Endothelial cell of umbilical vein (primary cell): ENCODE data around the gene IQGAP3. TPM values are rescaled to one million over a fixed set of nuclear protein-coding genes. Genes with fewer than 3 reads are reported as not detected.
"Not testable (repeated sequence)": the region's sequence is repeated elsewhere in the genome, so short reads cannot be mapped to it uniquely, and the experiment has no call there.

Experiments
- BruUV-seq: library from RNA; stranded (reverse); fragments of 400-500 nt; replicated peaks from 2 replicates; lab custom pipeline; 2021; lab: Mats Ljungman, UMichigan
- CTCF ChIA-PET: fragments of 300-600, 350-600 bp; sonication (Branson Sonifier 250); formaldehyde crosslinking; loops from one replicate; lab custom pipeline; 2021; ENCODE audit warnings: antibody characterized with exemption, inconsistent platforms; lab: Charles Lee
- POLR2A ChIA-PET: fragments of 300-600, 350-600 bp; sonication (Branson Sonifier 250); formaldehyde crosslinking; loops from one replicate; lab custom pipeline; 2021; ENCODE audit warnings: antibody characterized with exemption, inconsistent platforms; lab: Charles Lee
- DNase-seq: peaks from one replicate; pipeline ENCODE4 v3.0.0-alpha.2; 2011; ENCODE audit warnings: low read depth, low spot score
- FAIRE-seq: peaks from 2 replicates; lab custom pipeline; 2011; peaks lifted over from hg19 to GRCh38; lab: Jason Lieb, UNC
- H2AFZ ChIP-seq: 2 replicates; pipeline ENCODE4 v1.6.0; 2012; ENCODE audit warnings: low read depth, low read length, control low read depth, inconsistent platforms
- H3K27ac ChIP-seq: 2 replicates; pipeline ENCODE4 v1.5.1; 2011; ENCODE audit warnings: low read depth, mild to moderate bottlenecking, control low read depth, low read length, moderate library complexity; ENCODE audit not compliant: insufficient read depth
- H3K27me3 ChIP-seq, 2 experiments: 2 replicates each; pipeline versions ENCODE4 v1.6.0 to v1.6.1; 2011; ENCODE audit warnings: low read length in 2 of 2, mixed read lengths in 1 of 2; ENCODE audit not compliant: control insufficient read depth in 2 of 2, insufficient read depth in 2 of 2
- H3K36me3 ChIP-seq, 2 experiments: 2 replicates in 1 of 2; 3 replicates in 1 of 2; pipeline ENCODE4 v1.5.1; 2011; ENCODE audit warnings: low read length in 2 of 2, mild to moderate bottlenecking in 1 of 2, moderate library complexity in 1 of 2; ENCODE audit not compliant: control insufficient read depth in 2 of 2, insufficient read depth in 2 of 2; ENCODE audit errors: extremely low read depth in 1 of 2
- H3K4me1 ChIP-seq: 3 replicates; pipeline ENCODE4 v1.5.1; 2011; ENCODE audit warnings: mild to moderate bottlenecking, low read length; ENCODE audit not compliant: control insufficient read depth, insufficient read depth; ENCODE audit errors: extremely low read depth
- H3K4me2 ChIP-seq: 2 replicates; pipeline ENCODE4 v1.6.1; 2011; ENCODE audit warnings: low read length, control low read depth, mixed read lengths; ENCODE audit not compliant: insufficient read depth
- H3K4me3 ChIP-seq, 3 experiments: fragments of 200-600 bp in 1 of 3; sonication (generic), shearing (Covaris generic) in 1 of 3; replicated peaks in 1 of 3; 2 replicates each; pipeline ENCODE4 v1.5.1; 2011 to 2016; ENCODE audit warnings: control low read depth in 3 of 3, low read length in 3 of 3, mild to moderate bottlenecking in 2 of 3, inconsistent platforms in 1 of 3, low read depth in 1 of 3, moderate library complexity in 1 of 3; ENCODE audit not compliant: insufficient read depth in 1 of 3
- H3K79me2 ChIP-seq: 2 replicates; pipeline ENCODE4 v1.6.0; 2012; ENCODE audit warnings: low read length, inconsistent platforms; ENCODE audit not compliant: control insufficient read depth, insufficient read depth
- H3K9ac ChIP-seq: replicated peaks from 2 replicates; pipeline ENCODE3; 2011; ENCODE audit warnings: low read length, control low read depth; ENCODE audit not compliant: insufficient read depth; ENCODE audit errors: extremely low read depth
- H3K9me1 ChIP-seq: replicated peaks from 3 replicates; pipeline ENCODE4 v1.6.0; 2011; ENCODE audit warnings: mild to moderate bottlenecking, low read length; ENCODE audit not compliant: control insufficient read depth, insufficient read depth; ENCODE audit errors: extremely low read depth
- H3K9me3 ChIP-seq: replicated peaks from 2 replicates; pipeline ENCODE4 v1.5.1; 2012; ENCODE audit warnings: low read length, inconsistent platforms; ENCODE audit not compliant: control insufficient read depth, insufficient read depth
- H4K20me1 ChIP-seq: replicated peaks from 2 replicates; pipeline ENCODE3; 2011; ENCODE audit warnings: mild to moderate bottlenecking, low read length; ENCODE audit not compliant: control insufficient read depth, insufficient read depth; ENCODE audit errors: extremely low read depth
- GATA2 ChIP-seq: IDR thresholded peaks from 2 replicates; pipeline ENCODE4 v1.7.0; 2011; ENCODE audit warnings: low read depth, mild to moderate bottlenecking, moderate library complexity, mixed read lengths, low read length; ENCODE audit not compliant: insufficient read length, insufficient read depth
- JUN ChIP-seq: IDR thresholded peaks from 2 replicates; pipeline ENCODE4 v1.6.1; 2011; ENCODE audit warnings: borderline replicate concordance, low read depth; ENCODE audit not compliant: insufficient read length, insufficient read depth
- MAX ChIP-seq: IDR thresholded peaks from 2 replicates; pipeline ENCODE4 v1.6.1; 2011; ENCODE audit not compliant: insufficient read depth, insufficient read length
- MYC ChIP-seq: IDR thresholded peaks from one replicate; pipeline ENCODE4 v1.6.1; 2011; ENCODE audit warnings: mild to moderate bottlenecking, low read depth, low read length
- POLR2A ChIP-seq: IDR thresholded peaks from 2 replicates; pipeline ENCODE4 v1.6.1; 2012; ENCODE audit warnings: low read depth, mild to moderate bottlenecking, control low read depth, low read length
- POLR2AphosphoS5 ChIP-seq: IDR thresholded peaks from 2 replicates; pipeline ENCODE4 v1.6.1; 2012; ENCODE audit warnings: low read depth, mild to moderate bottlenecking, control low read depth, low read length, moderate library complexity; ENCODE audit not compliant: insufficient read depth
- dilution Hi-C: fragments of 300-500 bp; cut with MboI; formaldehyde crosslinking; loops from one replicate; pipeline ENCODE4 v1.15.0; 2019; ENCODE audit warnings: low sequenced_read_pairs; ENCODE audit not compliant: extremely low pct_ligation_motif_present
- intact Hi-C: fragments of 100-400 bp; cut with micrococcal nuclease; formaldehyde crosslinking; loops from one replicate; pipeline ENCODE4 v1.10.0; 2022
- polyA plus RNA-seq, 4 experiments: library from polyadenylated mRNA; depleted of rRNA in 3 of 4; stranded (reverse) in 3 of 4; unstranded in 1 of 4; fragments of >200 nt; gene quantifications; 2 replicates each; pipeline versions ENCODE4 v1.2.1 to v1.2.3, GENCODE V29; 2011 to 2012; ENCODE audit warnings: missing spikeins in 1 of 4
- total RNA-seq: library from RNA; stranded (reverse); gene quantifications from 2 replicates; pipeline ENCODE4 v1.2.3, GENCODE V29; 2021
- TF ChIP-seq, protein P1 (sequence below), 2 donors: IDR thresholded peaks; 1 replicate in 1 of 2; 2 replicates in 1 of 2; pipeline ENCODE4 v1.5.1; 2011; ENCODE audit warnings: low read length in 2 of 2, mild to moderate bottlenecking in 2 of 2, moderate library complexity in 2 of 2, control low read depth in 1 of 2, inconsistent platforms in 1 of 2, low read depth in 1 of 2; ENCODE audit not compliant: insufficient read depth in 1 of 2; ENCODE audit errors: extremely low read depth in 1 of 2

The IQGAP3 gene
- total and polyA plus RNA-seq, 2 donors (not counting 3 experiments of a cell fraction or from before 2014, with no cell fraction given): 28.3 to 60.7 TPM

DNA sequence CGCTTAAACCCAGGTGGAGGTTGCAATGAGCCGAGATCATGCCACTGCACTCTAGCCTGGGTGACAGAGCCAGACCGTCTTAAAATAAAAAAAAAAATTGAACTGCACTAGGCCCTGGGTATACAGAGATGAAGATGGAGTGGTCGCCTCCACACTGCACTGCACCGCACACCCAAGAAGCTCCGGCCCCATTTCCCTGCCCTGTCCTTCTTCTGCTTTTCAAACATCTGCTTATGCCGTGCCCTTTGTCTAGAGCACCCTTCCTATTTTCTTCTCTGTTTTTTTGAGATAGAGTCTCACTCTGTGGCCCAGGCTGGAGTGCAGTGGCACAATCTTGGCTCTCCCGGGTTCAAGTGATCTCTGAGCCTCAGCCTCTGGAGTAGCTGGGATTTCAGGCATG, 17.4 kb downstream of the IQGAP3 start:
- DNase-seq (no peak), FAIRE-seq (no peak)
- Histone ChIP-seq H3K9ac (no peak overlapping the region), H3K9me1 (no peaks in the 10 kb centered on the region), H3K9me3 (no peaks in the 10 kb centered on the region), H2AFZ (no peak overlapping the region), H3K4me2 (no peak overlapping the region), H3K27me3 (no peaks in the 10 kb centered on the region), H3K4me1 (no peaks in the 10 kb centered on the region), H3K4me3 (no peak overlapping the region), H3K36me3 (peaks cover 7 to 24% of the 10 kb centered on the region in 2 experiments), H4K20me1 (no peaks in the 10 kb centered on the region), H3K79me2 (no peaks in the 10 kb centered on the region), H3K27ac (no peak overlapping the region)
- no TSS peak for BruUV-seq
- ChIA-PET POLR2A (no interaction called here), CTCF (interaction anchor here (1.1 to 2.2 kb wide), 3 partner anchors 14 to 74 kb away, joined by 3 to 7 read pairs (median 6); no protein-coding TSS in a partner anchor)
- intact Hi-C loops (no loop called here), dilution Hi-C loops (no loop called here)
- TF ChIP-seq JUN: no peak
- TF ChIP-seq, protein P1, sequence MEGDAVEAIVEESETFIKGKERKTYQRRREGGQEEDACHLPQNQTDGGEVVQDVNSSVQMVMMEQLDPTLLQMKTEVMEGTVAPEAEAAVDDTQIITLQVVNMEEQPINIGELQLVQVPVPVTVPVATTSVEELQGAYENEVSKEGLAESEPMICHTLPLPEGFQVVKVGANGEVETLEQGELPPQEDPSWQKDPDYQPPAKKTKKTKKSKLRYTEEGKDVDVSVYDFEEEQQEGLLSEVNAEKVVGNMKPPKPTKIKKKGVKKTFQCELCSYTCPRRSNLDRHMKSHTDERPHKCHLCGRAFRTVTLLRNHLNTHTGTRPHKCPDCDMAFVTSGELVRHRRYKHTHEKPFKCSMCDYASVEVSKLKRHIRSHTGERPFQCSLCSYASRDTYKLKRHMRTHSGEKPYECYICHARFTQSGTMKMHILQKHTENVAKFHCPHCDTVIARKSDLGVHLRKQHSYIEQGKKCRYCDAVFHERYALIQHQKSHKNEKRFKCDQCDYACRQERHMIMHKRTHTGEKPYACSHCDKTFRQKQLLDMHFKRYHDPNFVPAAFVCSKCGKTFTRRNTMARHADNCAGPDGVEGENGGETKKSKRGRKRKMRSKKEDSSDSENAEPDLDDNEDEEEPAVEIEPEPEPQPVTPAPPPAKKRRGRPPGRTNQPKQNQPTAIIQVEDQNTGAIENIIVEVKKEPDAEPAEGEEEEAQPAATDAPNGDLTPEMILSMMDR (IDR thresholded peaks at IDR 0.05; ENCODE audit: extremely low read depth in 1 of 2, insufficient read depth in 1 of 2, low read depth in 1 of 2, low read length in 2 of 2): no peak
- no peak for TF ChIP-seq POLR2AphosphoS5

GRCh38 chr1:156553860-156554485, 18.4 kb downstream of the IQGAP3 start:
- H3K9me3 ChIP-seq: no peaks in the 10 kb centered on the region
- no peak overlapping the region for H3K4me3 ChIP-seq
- peaks cover 7 to 24% of the 10 kb centered on the region in 2 experiments for H3K36me3 ChIP-seq
- FAIRE-seq: no peak
- no TSS peak for BruUV-seq
- no peaks in the 10 kb centered on the region for H4K20me1 ChIP-seq
- intact Hi-C loops: no loop called here
- no peak overlapping the region for H2AFZ ChIP-seq
- no peaks in the 10 kb centered on the region for H3K9me1 ChIP-seq
- dilution Hi-C loops: no loop called here
- no peaks in the 10 kb centered on the region for H3K27me3 ChIP-seq
- no peak overlapping the region for H3K9ac ChIP-seq
- no peaks in the 10 kb centered on the region for H3K4me1 ChIP-seq
- no peak overlapping the region for H3K4me2 ChIP-seq
- H3K27ac ChIP-seq: no peak overlapping the region
- no peak for DNase-seq
- no peaks in the 10 kb centered on the region for H3K79me2 ChIP-seq
- ChIA-PET POLR2A (no interaction called here), CTCF (interaction anchor here (2.2 kb wide), 1 partner anchor 73 kb away, joined by 7 read pairs; no protein-coding TSS in a partner anchor)
- TF ChIP-seq JUN: no peak
- TF ChIP-seq POLR2AphosphoS5: no peak
- no peak for TF ChIP-seq POLR2A
- no peak for TF ChIP-seq MAX
- TF ChIP-seq GATA2: no peak
- TF ChIP-seq MYC: no peak

GRCh38 chr1:156552937-156553336, 19.4 kb downstream of the IQGAP3 start:
- intact Hi-C loops, H3K9me3 ChIP-seq, H3K4me1 ChIP-seq, H3K9ac ChIP-seq, H3K27me3 ChIP-seq, BruUV-seq, H2AFZ ChIP-seq, DNase-seq, H3K79me2 ChIP-seq, FAIRE-seq, H3K9me1 ChIP-seq, H3K27ac ChIP-seq, H3K4me2 ChIP-seq, dilution Hi-C loops, POLR2A ChIA-PET, H4K20me1 ChIP-seq, H3K4me3 ChIP-seq: not testable (repeated sequence)
- H3K36me3 ChIP-seq: peaks cover 12 to 25% of the 10 kb centered on the region in 2 experiments
- CTCF ChIA-PET: interaction anchor here (0.5 to 2.5 kb wide), 2 partner anchors 21 to 72 kb away, joined by 3 to 14 read pairs; no protein-coding TSS in a partner anchor
